ENCODE results near the gene SLC16A9. TPM values are rescaled to one million over a fixed set of nuclear protein-coding genes. Genes with fewer than 3 reads are reported as not detected.

Gene SLC16A9
- total RNA-seq, 1 experiment from 2014 or later: 0.13 TPM

- TF ChIP-seq TCF7L2 (IDR thresholded peaks at IDR 0.05; ENCODE audit: low read depth, low read length): no peak
These were observed 37.3 kb downstream of the SLC16A9 start (continued) for GRCh38 chr10:59672150-59672875.

- in situ Hi-C loops (cut with HindIII; ENCODE audit: low pct_unique_long_range_greater_than_20kb, low sequenced_read_pairs) (no loop called here), intact Hi-C loops (cut with micrococcal nuclease; ENCODE audit: unreplicated experiment) (no loop called here)
- ChIA-PET POLR2A (no interaction called here), CTCF (interaction anchor here (0.7 kb wide), 1 partner anchor 1817 kb away, joined by 3 read pairs; no protein-coding TSS in a partner anchor)
- TF ChIP-seq TCF7L2 (IDR thresholded peaks at IDR 0.05; ENCODE audit: low read depth, low read length) (no peak), SIN3A (IDR thresholded peaks at IDR 0.05; ENCODE audit: borderline replicate concordance, insufficient read depth, low read depth, low read length) (no peak), REST (IDR thresholded peaks at IDR 0.05; ENCODE audit: insufficient read depth in 1 of 2, low read depth in 2 of 2, low read length in 1 of 2) (no peak), CTCF (IDR thresholded peaks at IDR 0.05) (no peak), POLR2AphosphoS5 (IDR thresholded peaks at IDR 0.05; ENCODE audit: low read depth, low read length) (no peak)
- Histone ChIP-seq H3K4me3 (ENCODE audit: low read depth in 2 of 2, low read length in 2 of 2) (no peak overlapping the region), H3K27ac (ENCODE audit: low read length) (no peak overlapping the region), H3K36me3 (ENCODE audit: control insufficient read depth, insufficient read depth, low read length) (no peaks in the 10 kb centered on the region), H3K4me1 (ENCODE audit: control insufficient read depth, insufficient read depth, low read length) (no peaks in the 10 kb centered on the region), H3K27me3 (ENCODE audit: control insufficient read depth, insufficient read depth, low read length) (peaks cover 10% of the 10 kb centered on the region), H3K9me3 (ENCODE audit: control insufficient read depth, insufficient read depth, low read depth, low read length) (0 out of 2 replicates have a peak, but pooled peaks cover 4% of the 10 kb centered on the region)
- BruUV-seq (replicated peaks): no TSS peak
- DNase-seq (ENCODE audit: low read depth, low spot score): no peak
- no peak for ATAC-seq
These were observed 39.4 kb downstream of the SLC16A9 start for GRCh38 chr10:59670269-59670668.

- CTCF ChIA-PET: no interaction called here
- POLR2A ChIA-PET: interaction anchor here (0.6 kb wide), 1 partner anchor 77 kb away, joined by 3 read pairs; no protein-coding TSS in a partner anchor
- no TSS peak for BruUV-seq (replicated peaks)
- intact Hi-C loops (cut with micrococcal nuclease; ENCODE audit: unreplicated experiment) (no loop called here), in situ Hi-C loops (cut with HindIII; ENCODE audit: low pct_unique_long_range_greater_than_20kb, low sequenced_read_pairs) (no loop called here)
- H3K9me3 ChIP-seq (ENCODE audit: control insufficient read depth, insufficient read depth, low read depth, low read length): 0 out of 2 replicates have a peak, but pooled peaks cover 4% of the 10 kb centered on the region
- H3K4me3 ChIP-seq (ENCODE audit: low read depth in 2 of 2, low read length in 2 of 2): no peak overlapping the region
- peaks cover 10% of the 10 kb centered on the region for H3K27me3 ChIP-seq (ENCODE audit: control insufficient read depth, insufficient read depth, low read length)
- H3K36me3 ChIP-seq (ENCODE audit: control insufficient read depth, insufficient read depth, low read length): no peaks in the 10 kb centered on the region
- no peak overlapping the region for H3K27ac ChIP-seq (ENCODE audit: low read length)
- H3K4me1 ChIP-seq (ENCODE audit: control insufficient read depth, insufficient read depth, low read length): no peaks in the 10 kb centered on the region
- ATAC-seq (no peak), DNase-seq (ENCODE audit: low read depth, low spot score) (no peak)
- TF ChIP-seq SIN3A (IDR thresholded peaks at IDR 0.05; ENCODE audit: borderline replicate concordance, insufficient read depth, low read depth, low read length) (no peak), REST (IDR thresholded peaks at IDR 0.05; ENCODE audit: insufficient read depth in 1 of 2, low read depth in 2 of 2, low read length in 1 of 2) (no peak), POLR2AphosphoS5 (IDR thresholded peaks at IDR 0.05; ENCODE audit: low read depth, low read length) (no peak), CTCF (IDR thresholded peaks at IDR 0.05) (no peak), TCF7L2 (IDR thresholded peaks at IDR 0.05; ENCODE audit: low read depth, low read length) (no peak)
These were observed 41.6 kb downstream of the SLC16A9 start for GRCh38 chr10:59668096-59668495.

Measured in Panc1 (cell line).